Measurements from ENCODE around the gene EGFR.

Gene EGFR

GRCh38 chr7:55148571-55148970 lies 129.8 kb downstream of the EGFR start:
- no peak for DNase-seq (ENCODE audit: low read depth)
- TF ChIP-seq, protein P1, sequence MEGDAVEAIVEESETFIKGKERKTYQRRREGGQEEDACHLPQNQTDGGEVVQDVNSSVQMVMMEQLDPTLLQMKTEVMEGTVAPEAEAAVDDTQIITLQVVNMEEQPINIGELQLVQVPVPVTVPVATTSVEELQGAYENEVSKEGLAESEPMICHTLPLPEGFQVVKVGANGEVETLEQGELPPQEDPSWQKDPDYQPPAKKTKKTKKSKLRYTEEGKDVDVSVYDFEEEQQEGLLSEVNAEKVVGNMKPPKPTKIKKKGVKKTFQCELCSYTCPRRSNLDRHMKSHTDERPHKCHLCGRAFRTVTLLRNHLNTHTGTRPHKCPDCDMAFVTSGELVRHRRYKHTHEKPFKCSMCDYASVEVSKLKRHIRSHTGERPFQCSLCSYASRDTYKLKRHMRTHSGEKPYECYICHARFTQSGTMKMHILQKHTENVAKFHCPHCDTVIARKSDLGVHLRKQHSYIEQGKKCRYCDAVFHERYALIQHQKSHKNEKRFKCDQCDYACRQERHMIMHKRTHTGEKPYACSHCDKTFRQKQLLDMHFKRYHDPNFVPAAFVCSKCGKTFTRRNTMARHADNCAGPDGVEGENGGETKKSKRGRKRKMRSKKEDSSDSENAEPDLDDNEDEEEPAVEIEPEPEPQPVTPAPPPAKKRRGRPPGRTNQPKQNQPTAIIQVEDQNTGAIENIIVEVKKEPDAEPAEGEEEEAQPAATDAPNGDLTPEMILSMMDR (IDR thresholded peaks at IDR 0.05; ENCODE audit: low read depth, low read length): no peak
- TF ChIP-seq MYC (IDR thresholded peaks at IDR 0.05; ENCODE audit: low read depth, low read length) (no peak), POLR2A (IDR thresholded peaks at IDR 0.05; ENCODE audit: extremely low read depth, insufficient read length) (no peak)
- TF ChIP-seq, protein P2, sequence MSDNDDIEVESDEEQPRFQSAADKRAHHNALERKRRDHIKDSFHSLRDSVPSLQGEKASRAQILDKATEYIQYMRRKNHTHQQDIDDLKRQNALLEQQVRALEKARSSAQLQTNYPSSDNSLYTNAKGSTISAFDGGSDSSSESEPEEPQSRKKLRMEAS (IDR thresholded peaks at IDR 0.05; ENCODE audit: low read depth, low read length): no peak
- H3K4me3 ChIP-seq (ENCODE audit: low read depth, low read length): no peak overlapping the region

GRCh38 chr7:55149001-55149400 lies 130.2 kb downstream of the EGFR start:
- TF ChIP-seq MYC (IDR thresholded peaks at IDR 0.05; ENCODE audit: low read depth, low read length) (no peak), POLR2A (IDR thresholded peaks at IDR 0.05; ENCODE audit: extremely low read depth, insufficient read length) (no peak)
- TF ChIP-seq, protein P1 (IDR thresholded peaks at IDR 0.05; ENCODE audit: low read depth, low read length): no peak
- TF ChIP-seq, protein P2 (IDR thresholded peaks at IDR 0.05; ENCODE audit: low read depth, low read length): no peak
- no peak for DNase-seq (ENCODE audit: low read depth)

DNA sequence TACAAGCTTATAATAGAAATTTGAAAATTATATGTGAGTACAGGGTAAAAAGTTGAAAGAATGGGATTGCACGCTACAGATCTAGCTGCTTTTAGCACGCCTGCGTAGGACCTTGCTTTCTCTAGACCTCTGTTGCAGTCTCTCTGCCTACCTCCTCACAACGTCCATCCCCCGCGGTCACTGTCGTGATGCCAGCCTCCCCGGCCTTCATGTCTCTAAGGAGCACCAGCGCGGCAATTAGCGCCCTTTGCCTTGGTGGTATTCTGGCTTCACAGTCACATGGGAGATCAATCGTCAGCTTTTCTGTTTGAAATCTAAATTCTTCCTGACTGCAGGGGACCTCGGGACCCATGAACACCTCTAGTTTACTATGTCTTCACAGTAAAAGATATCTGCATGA lies 131.3 kb downstream of the EGFR start:
- no peak for TF ChIP-seq POLR2A (IDR thresholded peaks at IDR 0.05; ENCODE audit: extremely low read depth, insufficient read length)
- TF ChIP-seq, protein P1 (IDR thresholded peaks at IDR 0.05; ENCODE audit: low read depth, low read length): no peak
- TF ChIP-seq, protein P2 (IDR thresholded peaks at IDR 0.05; ENCODE audit: low read depth, low read length): no peak
- TF ChIP-seq MYC (IDR thresholded peaks at IDR 0.05; ENCODE audit: low read depth, low read length): no peak
- no peak overlapping the region for H3K4me3 ChIP-seq (ENCODE audit: low read depth, low read length)
- DNase-seq (ENCODE audit: low read depth): no peak

More at GRCh38 chr7:55149001-55149400, 130.2 kb downstream of the EGFR start:
- H3K4me3 ChIP-seq (ENCODE audit: low read depth, low read length): no peak overlapping the region

DNA sequence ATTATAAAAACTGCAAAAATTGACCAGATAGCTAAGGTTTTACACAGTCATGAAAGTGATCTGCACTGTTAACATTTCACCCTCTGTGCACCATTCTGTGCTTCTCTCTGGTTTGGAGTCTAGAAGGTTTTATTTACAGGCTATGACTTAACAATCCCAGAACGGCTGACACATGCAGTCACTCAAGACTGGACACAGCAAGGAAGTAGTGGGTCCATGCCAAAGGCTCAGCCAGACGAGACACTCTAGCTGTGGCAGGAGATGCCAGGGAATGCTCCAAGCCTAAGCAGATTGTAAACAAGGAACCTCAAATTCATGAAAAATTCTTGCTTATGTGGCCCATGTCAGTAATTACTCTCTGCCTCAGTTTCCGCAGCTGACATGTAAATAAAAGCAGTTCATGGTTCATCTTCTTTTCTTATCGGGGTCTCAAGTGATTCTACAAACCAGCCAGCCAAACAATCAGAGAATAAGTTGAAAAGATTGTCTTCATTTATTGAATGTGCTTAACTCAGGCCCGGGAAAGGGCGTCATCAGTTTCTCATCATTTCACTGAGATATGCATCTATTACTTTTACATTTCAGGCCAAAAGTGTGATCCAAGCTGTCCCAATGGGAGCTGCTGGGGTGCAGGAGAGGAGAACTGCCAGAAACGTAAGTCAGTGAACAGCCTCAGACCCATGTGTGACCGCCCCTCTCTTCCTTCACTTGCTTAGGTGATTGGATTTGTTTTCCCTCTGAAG lies 132.1 kb downstream of the EGFR start:
- no peak overlapping the region for H3K4me3 ChIP-seq (ENCODE audit: low read depth, low read length)
- TF ChIP-seq, protein P2 (IDR thresholded peaks at IDR 0.05; ENCODE audit: low read depth, low read length): no peak
- TF ChIP-seq MYC (IDR thresholded peaks at IDR 0.05; ENCODE audit: low read depth, low read length): no peak
- TF ChIP-seq POLR2A (IDR thresholded peaks at IDR 0.05; ENCODE audit: extremely low read depth, insufficient read length): no peak
- TF ChIP-seq, protein P1 (IDR thresholded peaks at IDR 0.05; ENCODE audit: low read depth, low read length): no peak
- DNase-seq (ENCODE audit: low read depth): no peak

DNA sequence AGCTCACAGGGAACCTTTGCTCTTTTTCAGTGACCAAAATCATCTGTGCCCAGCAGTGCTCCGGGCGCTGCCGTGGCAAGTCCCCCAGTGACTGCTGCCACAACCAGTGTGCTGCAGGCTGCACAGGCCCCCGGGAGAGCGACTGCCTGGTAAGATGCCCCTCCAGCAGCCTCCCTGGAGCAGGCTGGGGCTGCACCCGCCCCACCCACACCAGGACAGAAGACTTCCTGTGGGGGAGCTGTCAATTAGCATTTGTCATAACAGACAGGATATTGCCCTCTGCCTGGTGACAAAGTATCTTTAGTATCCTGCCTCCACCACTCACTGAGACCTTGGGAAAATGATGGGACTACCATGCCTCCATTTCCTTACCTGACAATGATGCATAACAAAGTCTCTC lies 133.7 kb downstream of the EGFR start:
- TF ChIP-seq, protein P1 (IDR thresholded peaks at IDR 0.05; ENCODE audit: low read depth, low read length): no peak
- no peak for TF ChIP-seq MYC (IDR thresholded peaks at IDR 0.05; ENCODE audit: low read depth, low read length)
- TF ChIP-seq, protein P2 (IDR thresholded peaks at IDR 0.05; ENCODE audit: low read depth, low read length): no peak
- TF ChIP-seq POLR2A (IDR thresholded peaks at IDR 0.05; ENCODE audit: extremely low read depth, insufficient read length): no peak
- no peak for DNase-seq (ENCODE audit: low read depth)
- H3K4me3 ChIP-seq (ENCODE audit: low read depth, low read length): no peak overlapping the region
